Activated CD8-positive, alpha-beta T cell treated with anti-CD3 and anti-CD28 coated beads for 36 hours (primary cell): ENCODE data around the gene GPATCH8. TPM values are rescaled to one million over a fixed set of nuclear protein-coding genes. Genes with fewer than 3 reads are reported as not detected.
A peak's percentile ranks its signal among the peaks of the same experiment; 100 is the strongest.

Experiments
- ATAC-seq: fragments of 200-7000 bp; cut with Tn5 transposase; one replicate; pipeline ENCODE4 v1.10.0; 2021; ENCODE audit warnings: mild to moderate bottlenecking, moderate library complexity
- CTCF ChIA-PET: fragments of 350-600 bp; sonication (Branson Sonifier 250); formaldehyde crosslinking; loops from one replicate; lab custom pipeline; 2021; ENCODE audit warnings: antibody characterized with exemption; lab: Charles Lee
- POLR2A ChIA-PET: fragments of 350-600 bp; sonication (Branson Sonifier 250); formaldehyde crosslinking; loops from one replicate; lab custom pipeline; 2021; ENCODE audit warnings: antibody characterized with exemption; lab: Charles Lee
- DNase-seq: peaks from one replicate; pipeline ENCODE4 v3.0.0-alpha.2; 2020
- H3K27ac Mint-ChIP-seq: one replicate; pipeline ENCODE4 v1.8.0; 2021; ENCODE audit warnings: mild to moderate bottlenecking, mixed read lengths
- H3K27me3 Mint-ChIP-seq: one replicate; pipeline ENCODE4 v1.8.0; 2021; ENCODE audit warnings: mixed read lengths
- H3K36me3 Mint-ChIP-seq: one replicate; pipeline ENCODE4 v1.8.0; 2021; ENCODE audit warnings: low read depth, mixed read lengths
- H3K4me1 Mint-ChIP-seq: one replicate; pipeline ENCODE4 v1.8.0; 2021; ENCODE audit warnings: low read depth, mixed read lengths
- H3K4me3 Mint-ChIP-seq: one replicate; pipeline ENCODE4 v1.8.0; 2021; ENCODE audit warnings: mild to moderate bottlenecking, moderate library complexity, mixed read lengths
- H3K9me3 Mint-ChIP-seq: one replicate; pipeline ENCODE4 v1.8.0; 2021; ENCODE audit warnings: mixed read lengths
- intact Hi-C: fragments of 100-400 bp; cut with micrococcal nuclease; formaldehyde crosslinking; loops from one replicate; pipeline ENCODE4 v1.10.0; 2022
- total RNA-seq, 2 experiments: library from RNA; stranded (reverse); gene quantifications; one replicate each; pipeline ENCODE4 v1.2.3, GENCODE V29; 2021
- TF ChIP-seq, protein P1 (sequence below): fragments of 200-600 bp; IDR thresholded peaks from one replicate; pipeline ENCODE4 v1.8.0; 2022; ENCODE audit warnings: antibody characterized with exemption, mild to moderate bottlenecking

GPATCH8 gene
- total RNA-seq, 2 experiments from 2014 or later: 34.0 to 36.8 TPM

DNA sequence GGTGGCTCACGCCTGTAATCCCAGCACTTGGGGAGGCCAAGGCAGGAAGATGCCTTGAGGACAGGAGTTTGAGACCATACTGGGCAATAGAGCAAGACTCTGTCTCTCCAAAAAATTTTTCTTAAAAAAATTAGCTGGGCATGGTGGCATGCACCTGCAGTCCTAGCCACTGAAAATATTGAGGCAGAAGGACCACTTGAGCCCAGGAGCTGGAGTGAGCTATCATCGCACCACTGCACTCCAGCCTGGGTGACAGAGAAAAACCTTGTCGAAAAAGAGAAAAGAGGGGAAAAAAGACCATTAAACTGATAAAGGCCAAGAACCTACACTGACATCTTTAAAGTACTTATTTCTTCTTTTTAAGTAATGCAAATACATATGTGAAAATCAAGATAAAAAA lies 60.4 kb downstream of the GPATCH8 start:
- ATAC-seq (no peak), DNase-seq (no peak)
- ChIA-PET CTCF (interaction anchor here (1.2 to 1.6 kb wide), 4 partner anchors 9 to 81 kb away, joined by 3 to 5 read pairs (median 4); no protein-coding TSS in a partner anchor), POLR2A (no interaction called here)
- Mint-ChIP-seq H3K9me3 (no peaks in the 10 kb centered on the region), H3K4me1 (peaks cover 36% of the 10 kb centered on the region), H3K27ac (no peak overlapping the region), H3K27me3 (no peaks in the 10 kb centered on the region), H3K36me3 (peaks cover 4% of the 10 kb centered on the region), H3K4me3 (no peak overlapping the region)
- intact Hi-C loops: no loop called here
- TF ChIP-seq, protein P1, sequence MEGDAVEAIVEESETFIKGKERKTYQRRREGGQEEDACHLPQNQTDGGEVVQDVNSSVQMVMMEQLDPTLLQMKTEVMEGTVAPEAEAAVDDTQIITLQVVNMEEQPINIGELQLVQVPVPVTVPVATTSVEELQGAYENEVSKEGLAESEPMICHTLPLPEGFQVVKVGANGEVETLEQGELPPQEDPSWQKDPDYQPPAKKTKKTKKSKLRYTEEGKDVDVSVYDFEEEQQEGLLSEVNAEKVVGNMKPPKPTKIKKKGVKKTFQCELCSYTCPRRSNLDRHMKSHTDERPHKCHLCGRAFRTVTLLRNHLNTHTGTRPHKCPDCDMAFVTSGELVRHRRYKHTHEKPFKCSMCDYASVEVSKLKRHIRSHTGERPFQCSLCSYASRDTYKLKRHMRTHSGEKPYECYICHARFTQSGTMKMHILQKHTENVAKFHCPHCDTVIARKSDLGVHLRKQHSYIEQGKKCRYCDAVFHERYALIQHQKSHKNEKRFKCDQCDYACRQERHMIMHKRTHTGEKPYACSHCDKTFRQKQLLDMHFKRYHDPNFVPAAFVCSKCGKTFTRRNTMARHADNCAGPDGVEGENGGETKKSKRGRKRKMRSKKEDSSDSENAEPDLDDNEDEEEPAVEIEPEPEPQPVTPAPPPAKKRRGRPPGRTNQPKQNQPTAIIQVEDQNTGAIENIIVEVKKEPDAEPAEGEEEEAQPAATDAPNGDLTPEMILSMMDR: no peak

DNA sequence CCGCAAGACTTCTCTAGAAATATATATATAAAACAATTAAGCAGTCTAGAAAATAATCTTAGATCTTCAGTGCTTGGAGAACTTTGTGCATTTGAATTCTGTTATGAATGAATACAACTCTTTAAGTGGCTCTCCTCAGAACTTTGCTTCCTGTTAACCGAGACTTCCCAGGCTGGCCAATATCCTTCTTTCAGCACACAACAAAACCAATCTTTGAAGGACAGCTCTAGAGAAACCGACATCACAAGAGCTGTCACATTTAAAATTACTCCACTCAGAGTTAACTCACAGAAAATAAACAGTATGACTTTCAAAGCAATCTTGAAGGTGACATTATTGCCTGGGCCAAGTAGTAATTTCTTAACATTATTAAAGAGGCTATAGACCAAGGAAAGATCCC lies 64.0 kb downstream of the GPATCH8 start:
- intact Hi-C loops: no loop called here
- ChIA-PET POLR2A (no interaction called here), CTCF (no interaction called here)

DNA sequence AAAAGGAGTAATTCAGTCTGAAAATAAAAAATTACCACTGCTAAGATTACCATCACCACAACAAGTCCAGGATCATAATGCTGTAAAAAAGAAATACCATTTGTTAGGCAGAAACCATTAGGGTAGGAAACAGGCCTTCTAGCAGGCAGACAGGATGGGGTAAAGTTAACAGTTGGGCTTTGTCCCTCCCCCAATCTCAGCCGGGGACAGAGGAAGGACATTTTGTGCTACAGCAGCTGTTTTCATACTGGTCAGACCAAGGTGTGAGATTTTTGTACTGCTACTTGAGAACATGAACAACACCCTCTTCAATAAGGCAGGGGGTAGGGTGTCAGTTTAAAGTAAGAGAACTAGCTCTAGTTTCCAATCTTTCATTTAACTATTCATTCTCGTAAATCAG lies 64.6 kb downstream of the GPATCH8 start:
- H3K4me3 Mint-ChIP-seq: no peak overlapping the region
- ChIA-PET POLR2A (no interaction called here), CTCF (no interaction called here)
- peaks cover 19% of the 10 kb centered on the region for H3K4me1 Mint-ChIP-seq
- peak; percentile 30 for DNase-seq
- H3K9me3 Mint-ChIP-seq: no peaks in the 10 kb centered on the region
- TF ChIP-seq, protein P1: no peak
- H3K27ac Mint-ChIP-seq: peak overlapping the region; percentile 50
- ATAC-seq: peak; percentile 66
- intact Hi-C loops: no loop called here
- peaks cover 11% of the 10 kb centered on the region for H3K36me3 Mint-ChIP-seq
- no peaks in the 10 kb centered on the region for H3K27me3 Mint-ChIP-seq

More for the DNA sequence above, 64.0 kb downstream of the GPATCH8 start:
- TF ChIP-seq, protein P1: no peak
- Mint-ChIP-seq H3K4me3 (no peak overlapping the region), H3K27me3 (no peaks in the 10 kb centered on the region), H3K9me3 (no peaks in the 10 kb centered on the region), H3K36me3 (peaks cover 9% of the 10 kb centered on the region), H3K4me1 (peaks cover 19% of the 10 kb centered on the region), H3K27ac (peak overlapping the region; percentile 50)
- ATAC-seq (no peak), DNase-seq (no peak)

DNA sequence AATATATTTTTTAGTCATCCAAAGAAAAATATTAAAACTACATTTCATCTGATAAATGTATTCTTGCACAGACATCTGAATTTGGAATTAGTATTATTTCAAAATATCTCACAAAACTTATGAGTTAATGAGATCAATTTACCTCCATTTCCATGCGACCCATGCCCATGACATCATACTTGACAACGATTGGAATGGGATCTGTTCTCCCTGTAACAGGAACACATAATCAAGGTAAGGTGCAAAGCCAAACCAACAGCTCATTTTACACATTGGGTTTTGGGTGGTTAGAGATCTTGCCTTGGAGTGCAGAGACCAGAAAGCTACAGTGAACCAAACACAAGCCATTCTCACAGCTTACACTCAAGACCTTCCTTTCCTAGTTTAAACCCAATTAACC lies 66.9 kb downstream of the GPATCH8 start:
- Mint-ChIP-seq H3K27ac (no peak overlapping the region), H3K4me3 (no peak overlapping the region), H3K27me3 (no peaks in the 10 kb centered on the region), H3K4me1 (peaks cover 19% of the 10 kb centered on the region), H3K9me3 (no peaks in the 10 kb centered on the region), H3K36me3 (peaks cover 21% of the 10 kb centered on the region)
- DNase-seq: no peak
- POLR2A ChIA-PET: no interaction called here
- CTCF ChIA-PET: interaction anchor here (2.0 kb wide), 1 partner anchor 10 kb away, joined by 5 read pairs; no protein-coding TSS in a partner anchor
- intact Hi-C loops: no loop called here
- TF ChIP-seq, protein P1: no peak
- no peak for ATAC-seq

DNA sequence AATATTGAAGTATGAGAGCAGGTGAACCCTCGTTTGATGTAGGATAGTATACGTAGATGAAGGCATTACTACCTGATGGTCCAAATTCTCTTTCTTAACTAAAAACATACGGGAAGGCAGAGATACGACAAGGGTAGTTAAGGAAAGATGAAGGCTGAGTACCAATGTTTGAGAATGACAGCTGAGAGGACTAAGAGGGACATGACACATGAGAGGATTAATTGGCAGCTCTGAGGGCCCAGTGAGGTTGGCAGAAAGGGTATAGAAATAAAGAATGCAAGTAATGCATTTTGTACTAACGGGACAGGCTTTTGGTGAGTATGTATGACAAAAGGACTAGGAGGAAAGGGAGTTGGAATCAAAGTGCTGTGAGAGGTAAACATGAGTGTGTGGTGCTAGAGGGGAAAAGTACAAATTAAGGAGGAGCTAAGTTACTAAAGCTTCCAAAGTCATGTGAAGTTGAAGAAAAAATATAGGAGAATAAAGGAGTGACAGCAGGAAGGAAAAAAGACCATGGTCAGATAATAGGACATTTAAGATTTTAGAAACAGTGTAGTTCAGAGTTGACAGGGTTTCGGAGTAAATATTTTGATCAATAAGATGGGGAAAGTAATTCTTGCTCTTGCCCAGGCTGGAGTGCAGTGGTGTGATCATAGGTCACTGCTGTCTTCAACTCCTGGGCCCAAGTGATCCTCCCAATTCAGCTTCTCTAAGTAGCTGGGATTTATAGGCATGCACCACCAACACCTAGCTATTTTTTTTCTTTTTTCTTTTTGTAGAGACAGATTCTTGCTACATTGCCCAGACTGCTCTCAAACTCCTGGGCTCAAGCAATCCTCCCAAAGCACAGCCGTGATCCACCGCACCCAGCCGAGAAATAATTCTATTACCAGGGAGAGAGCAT lies 70.7 kb downstream of the GPATCH8 start:
- no peak for ATAC-seq
- H3K27ac Mint-ChIP-seq: no peak overlapping the region
- intact Hi-C loops: no loop called here
- no peaks in the 10 kb centered on the region for H3K9me3 Mint-ChIP-seq
- no peaks in the 10 kb centered on the region for H3K27me3 Mint-ChIP-seq
- peaks cover 24% of the 10 kb centered on the region for H3K36me3 Mint-ChIP-seq
- H3K4me1 Mint-ChIP-seq: no peaks in the 10 kb centered on the region
- TF ChIP-seq, protein P1: no peak
- DNase-seq: no peak
- ChIA-PET POLR2A (interaction anchor here (1.0 to 1.5 kb wide), 3 partner anchors 18 to 71 kb away, joined by 3 to 4 read pairs (median 3); partner anchors contain the start of gene GPATCH8), CTCF (interaction anchor here (1.3 kb wide), 1 partner anchor 10 kb away, joined by 3 read pairs; no protein-coding TSS in a partner anchor)
- H3K4me3 Mint-ChIP-seq: no peak overlapping the region
